K562 (cell line): ENCODE measurements around the gene PICK1. TPM values are rescaled to one million over a fixed set of nuclear protein-coding genes. Genes with fewer than 3 reads are reported as not detected.
A peak's percentile ranks its signal among the peaks of the same experiment; 100 is the strongest.

Source experiments
- MED1 ChIP-seq: sonication (generic); formaldehyde crosslinking; IDR thresholded peaks from 2 replicates; pipeline ENCODE4 v1.8.1; 2023; ENCODE audit warnings: missing genetic modification reagents, borderline replicate concordance
- NRF1 ChIP-seq, 2 experiments: fragments of 450-650 bp; IDR thresholded peaks in 1 of 2; conservative IDR thresholded peaks in 1 of 2; 2 replicates each; pipeline ENCODE4 v1.6.1; 2014; ENCODE audit warnings: mild to moderate bottlenecking in 2 of 2
- PHF20 ChIP-seq: fragments of 450-650 bp; IDR thresholded peaks from 2 replicates; pipeline ENCODE4 v1.6.1; 2018; ENCODE audit not compliant: partially characterized antibody
- RB1 ChIP-seq: fragments of 450-650 bp; IDR thresholded peaks from 2 replicates; pipeline ENCODE4 v1.6.1; 2017; ENCODE audit warnings: low read depth, mild to moderate bottlenecking
- REST ChIP-seq, 2 experiments: fragments of 450-650 bp; formaldehyde crosslinking in 1 of 2; IDR thresholded peaks; 2 replicates each; pipeline versions ENCODE4 v1.4.0 to v1.6.1; 2014 to 2020; ENCODE audit warnings: mild to moderate bottlenecking in 2 of 2, borderline replicate concordance in 1 of 2, low read depth in 1 of 2
- TCF3 ChIP-seq: sonication (generic); formaldehyde crosslinking; IDR thresholded peaks from 2 replicates; pipeline ENCODE4 v1.4.0; 2020; ENCODE audit warnings: mild to moderate bottlenecking, missing genetic modification reagents
- ZFP91 ChIP-seq: sonication (generic); formaldehyde crosslinking; IDR thresholded peaks from 2 replicates; pipeline ENCODE4 v1.8.0; 2022; ENCODE audit warnings: mild to moderate bottlenecking, missing genetic modification reagents
- ZFX ChIP-seq: sonication (generic); formaldehyde crosslinking; IDR thresholded peaks from 2 replicates; pipeline ENCODE4 v1.8.0; 2022; ENCODE audit warnings: mild to moderate bottlenecking, missing genetic modification reagents, moderate library complexity
- ZKSCAN1 ChIP-seq: fragments of 150-350 bp; IDR thresholded peaks from 2 replicates; pipeline ENCODE4 v1.6.1; 2016; ENCODE audit warnings: low read depth, low read length
- ZNF143 ChIP-seq: sonication (generic); formaldehyde crosslinking; IDR thresholded peaks from 2 replicates; pipeline ENCODE4 v1.9.0; 2022; ENCODE audit warnings: mild to moderate bottlenecking, missing genetic modification reagents
- polyA plus RNA-seq, 8 experiments: library from polyadenylated mRNA; depleted of rRNA in 4 of 8; stranded (reverse) in 5 of 8; unstranded in 3 of 8; fragments of >200 nt; fragmentation: Nextera tagmentation in 2 of 8; fragmentation: Illumina TruSeq in 1 of 8; extraction: Ambion mirVana in 2 of 8; extraction: Trizol in 1 of 8; gene quantifications; 2 replicates each; pipeline versions ENCODE4 v1.2.1 to v1.2.3, GENCODE V29; 2011 to 2014; ENCODE audit warnings: inconsistent platforms in 1 of 8, missing spikeins in 1 of 8
- total RNA-seq, 7 experiments: library from RNA; depleted of rRNA in 6 of 7; stranded (reverse); fragments of >200 nt in 6 of 7; fragmentation: Illumina TruSeq in 2 of 7; extraction: Trizol in 2 of 7; gene quantifications; 2 replicates each; pipeline versions ENCODE4 v1.2.1 to v1.2.3, GENCODE V29; 2011 to 2021; ENCODE audit warnings: low replicate concordance in 1 of 7
- TF ChIP-seq, protein P1 (sequence below), 2 experiments: IDR thresholded peaks in 1 of 2; conservative IDR thresholded peaks in 1 of 2; 2 replicates each; pipeline ENCODE4 v1.6.1; 2016; ENCODE audit warnings: low read depth in 2 of 2, mild to moderate bottlenecking in 1 of 2, missing compliant biosample characterization in 1 of 2, missing genetic modification characterization in 1 of 2, moderate library complexity in 1 of 2

PICK1 gene
- total and polyA plus RNA-seq, 9 of the 15 experiments (the other 6 are each of a cell fraction or from before 2014, with no cell fraction given) = 0.06 to 11.0 (median 7.9) TPM; not detected in 1

DNA sequence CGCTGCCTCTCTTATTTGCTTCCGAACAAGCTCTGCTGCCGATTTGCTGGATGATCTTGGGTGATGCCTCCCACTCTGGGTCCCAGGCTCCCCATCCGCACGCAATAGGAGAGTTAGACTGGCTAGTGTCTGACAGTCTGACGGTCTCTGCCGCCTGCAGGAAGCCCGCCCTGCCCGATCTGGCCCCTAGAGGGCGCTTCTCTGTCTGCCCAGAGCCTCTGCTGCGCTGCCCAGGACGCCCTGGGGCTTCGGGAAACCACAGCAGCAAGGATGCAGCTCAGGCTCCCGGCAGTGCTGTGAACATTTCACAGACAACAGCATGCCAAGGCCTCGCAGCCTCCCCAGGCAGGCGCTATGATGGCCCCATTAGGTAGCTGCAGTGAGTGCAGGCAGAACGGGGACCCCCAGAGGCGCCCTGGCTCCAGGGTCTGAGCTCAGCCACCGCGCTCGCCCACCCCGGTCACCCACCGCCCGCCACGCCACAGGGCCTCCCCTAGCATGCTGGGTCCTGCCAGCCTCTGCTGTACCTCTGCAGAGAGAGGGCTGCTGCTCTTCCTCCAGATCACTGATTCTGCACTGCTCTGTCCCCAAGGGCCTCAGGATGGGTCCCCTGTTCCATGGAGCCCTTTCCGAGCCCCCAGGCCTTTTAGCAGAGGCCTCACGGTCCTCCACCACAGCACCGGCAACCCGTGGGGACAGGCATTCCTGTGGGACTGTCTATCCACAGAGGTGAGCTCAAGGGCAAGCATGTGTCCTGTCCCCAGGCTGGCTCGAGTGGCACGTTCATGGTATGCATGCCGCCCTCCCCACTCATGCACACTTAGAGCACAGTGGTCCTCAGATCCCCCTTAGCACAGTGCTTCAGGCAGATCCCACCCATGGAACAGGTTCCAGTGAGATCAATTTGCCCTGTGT is 57.5 kb downstream of the PICK1 start (continued):
- TF ChIP-seq MED1 (CRISPR knock-in tag) (no peak), RB1 (peak; percentile 40; the same call in 1 of the 2 replicates), NRF1 (conservative IDR thresholded peaks at IDR 0.05 in 1 of 2, IDR thresholded peaks at IDR 0.05 in 1 of 2) (peak; percentile 24 to 26; a peak in 1 of 4 replicates), TCF3 (CRISPR knock-in tag) (no peak), REST (IDR thresholded peaks at IDR 0.05; ENCODE audit: borderline replicate concordance) (peak; percentile 64), REST (CRISPR knock-in tag; IDR thresholded peaks at IDR 0.05; ENCODE audit: low read depth) (no peak), PHF20 (no peak), ZFP91 (no peak), ZFX (no peak), ZNF143 (CRISPR knock-in tag) (peak; percentile 37; the same call in 1 of the 2 replicates), ZKSCAN1 (no peak)
- TF ChIP-seq, protein P1, sequence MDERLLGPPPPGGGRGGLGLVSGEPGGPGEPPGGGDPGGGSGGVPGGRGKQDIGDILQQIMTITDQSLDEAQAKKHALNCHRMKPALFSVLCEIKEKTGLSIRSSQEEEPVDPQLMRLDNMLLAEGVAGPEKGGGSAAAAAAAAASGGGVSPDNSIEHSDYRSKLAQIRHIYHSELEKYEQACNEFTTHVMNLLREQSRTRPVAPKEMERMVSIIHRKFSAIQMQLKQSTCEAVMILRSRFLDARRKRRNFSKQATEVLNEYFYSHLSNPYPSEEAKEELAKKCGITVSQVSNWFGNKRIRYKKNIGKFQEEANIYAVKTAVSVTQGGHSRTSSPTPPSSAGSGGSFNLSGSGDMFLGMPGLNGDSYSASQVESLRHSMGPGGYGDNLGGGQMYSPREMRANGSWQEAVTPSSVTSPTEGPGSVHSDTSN (CRISPR knock-in tag; IDR thresholded peaks at IDR 0.05; ENCODE audit: low read depth) = no peak
- TF ChIP-seq, protein P1 (tag; conservative IDR thresholded peaks at IDR 0.05; ENCODE audit: low read depth) = no peak
